Pulmonary artery endothelial cell (primary cell): ENCODE results near the gene LCLAT1. TPM values are rescaled to one million over a fixed set of nuclear protein-coding genes. Genes with fewer than 3 reads are reported as not detected.
A peak's percentile ranks its signal among the peaks of the same experiment; 100 is the strongest.

Source experiments
- DNase-seq: peaks from one replicate; pipeline ENCODE4 v3.0.0-alpha.2; 2011; ENCODE audit warnings: low read depth, low spot score
- total RNA-seq: library from RNA; depleted of rRNA; stranded (reverse); fragments of >200 nt; gene quantifications from 2 replicates; pipeline ENCODE4 v1.2.3, GENCODE V29; 2014

LCLAT1 gene
- total RNA-seq = 8.6 and 17.7 TPM in 2 replicates

- DNase-seq = peak; percentile 10
These were observed at the start of gene LCLAT1 for GRCh38 chr2:30447149-30448045. Gene LCLAT1, plus strand, starts transcription at chr2:30447246. Its CDS starts 78,345 bp downstream, at chr2:30525591.

GRCh38 chr2:30398084-30398873 lies 48.8 kb upstream of the LCLAT1 start:
- no peak for DNase-seq

- DNase-seq = no peak
These were observed 46.7 kb upstream of the LCLAT1 start for GRCh38 chr2:30400151-30400954.

GRCh38 chr2:30402441-30403182 lies 44.4 kb upstream of the LCLAT1 start:
- no peak for DNase-seq

GRCh38 chr2:30403592-30404312 lies 43.3 kb upstream of the LCLAT1 start:
- DNase-seq = no peak

GRCh38 chr2:30404319-30405259 lies 42.5 kb upstream of the LCLAT1 start:
- DNase-seq = no peak

GRCh38 chr2:30405260-30405605 lies 41.8 kb upstream of the LCLAT1 start:
- DNase-seq = no peak

- DNase-seq = no peak
These were observed 40.2 kb upstream of the LCLAT1 start for GRCh38 chr2:30406853-30407252.

GRCh38 chr2:30408961-30409387 lies 38.1 kb upstream of the LCLAT1 start:
- DNase-seq = no peak

GRCh38 chr2:30410217-30410616 lies 36.8 kb upstream of the LCLAT1 start:
- no peak for DNase-seq

- DNase-seq = no peak
These were observed 34.9 kb upstream of the LCLAT1 start for GRCh38 chr2:30412047-30412683.

- no peak for DNase-seq
These were observed 34.1 kb upstream of the LCLAT1 start for GRCh38 chr2:30412684-30413570.

- no peak for DNase-seq
These were observed 32.1 kb upstream of the LCLAT1 start for GRCh38 chr2:30414961-30415360.

GRCh38 chr2:30417253-30417652 lies 29.8 kb upstream of the LCLAT1 start:
- DNase-seq = no peak

GRCh38 chr2:30421026-30421603 lies 25.9 kb upstream of the LCLAT1 start:
- DNase-seq = no peak

GRCh38 chr2:30421604-30422443 lies 25.2 kb upstream of the LCLAT1 start:
- no peak for DNase-seq
